H9 (cell line): Measurements from ENCODE around the gene BIK. TPM values are rescaled to one million over a fixed set of nuclear protein-coding genes. Genes with fewer than 3 reads are reported as not detected.

ENCODE experiments used
- DNase-seq: peaks from one replicate; pipeline ENCODE4 v3.0.0-alpha.2; 2017
- H2AFZ ChIP-seq: one replicate; pipeline ENCODE4 v1.6.1; 2013; ENCODE audit warnings: mild to moderate bottlenecking, low read length, control low read depth, moderate library complexity
- H2AK5ac ChIP-seq: 2 replicates; pipeline ENCODE4 v1.6.1; 2013; ENCODE audit warnings: low read length, control low read depth, mixed read lengths; ENCODE audit not compliant: insufficient read length
- H2BK120ac ChIP-seq: one replicate; pipeline ENCODE4 v1.6.1; 2013; ENCODE audit warnings: low read depth, mild to moderate bottlenecking, low read length, control low read depth, inconsistent platforms; ENCODE audit not compliant: poor library complexity, severe bottlenecking
- H2BK12ac ChIP-seq: 2 replicates; pipeline ENCODE4 v1.6.1; 2013; ENCODE audit warnings: low read length, control low read depth, mixed read lengths, low read depth; ENCODE audit not compliant: insufficient read length
- H2BK15ac ChIP-seq: 2 replicates; pipeline ENCODE4 v1.6.1; 2013; ENCODE audit warnings: low read depth, low read length, control low read depth
- H2BK20ac ChIP-seq: one replicate; pipeline ENCODE4 v1.6.1; 2013; ENCODE audit warnings: low read depth, mild to moderate bottlenecking, low read length, control low read depth, inconsistent platforms; ENCODE audit not compliant: poor library complexity, severe bottlenecking
- H2BK5ac ChIP-seq: 2 replicates; pipeline ENCODE4 v1.6.1; 2013; ENCODE audit warnings: low read length, control low read depth, mixed read lengths; ENCODE audit not compliant: insufficient read length
- H3K14ac ChIP-seq: 2 replicates; pipeline ENCODE4 v1.6.1; 2013; ENCODE audit warnings: low read length, control low read depth; ENCODE audit not compliant: insufficient read depth
- H3K18ac ChIP-seq: 2 replicates; pipeline ENCODE4 v1.6.1; 2013; ENCODE audit warnings: low read depth, mild to moderate bottlenecking, mixed read lengths, low read length, control low read depth; ENCODE audit not compliant: insufficient read length
- H3K23ac ChIP-seq: 2 replicates; pipeline ENCODE4 v1.6.1; 2013; ENCODE audit warnings: low read length, control low read depth, mixed read lengths, low read depth; ENCODE audit not compliant: insufficient read length
- H3K23me2 ChIP-seq: 2 replicates; pipeline ENCODE4 v1.6.1; 2013; ENCODE audit warnings: low read depth, mild to moderate bottlenecking, mixed read lengths, low read length, control low read depth; ENCODE audit not compliant: insufficient read length, poor library complexity, severe bottlenecking
- H3K27ac ChIP-seq: 2 replicates; pipeline ENCODE4 v1.5.1; 2013; ENCODE audit warnings: low read length, control low read depth, mixed read lengths, low read depth; ENCODE audit not compliant: insufficient read length
- H3K27me3 ChIP-seq: 2 replicates; pipeline ENCODE4 v1.6.1; 2013; ENCODE audit warnings: low read length, control low read depth, inconsistent platforms; ENCODE audit not compliant: insufficient read depth
- H3K4ac ChIP-seq: 2 replicates; pipeline ENCODE4 v1.6.1; 2013; ENCODE audit warnings: low read depth, mild to moderate bottlenecking, control low read depth, inconsistent platforms, low read length, moderate library complexity
- H3K4me1 ChIP-seq: 2 replicates; pipeline ENCODE4 v1.6.1; 2013; ENCODE audit warnings: low read length, control low read depth, inconsistent platforms; ENCODE audit not compliant: insufficient read depth
- H3K4me2 ChIP-seq: 2 replicates; pipeline ENCODE4 v1.6.1; 2013; ENCODE audit warnings: low read length, control low read depth, mixed read lengths; ENCODE audit not compliant: insufficient read length, insufficient read depth
- H3K56ac ChIP-seq: 2 replicates; pipeline ENCODE4 v1.6.1; 2013; ENCODE audit warnings: low read depth, mild to moderate bottlenecking, mixed read lengths, low read length, control low read depth; ENCODE audit not compliant: insufficient read length
- H3K79me1 ChIP-seq: 2 replicates; pipeline ENCODE4 v1.6.1; 2013; ENCODE audit warnings: low read depth, mild to moderate bottlenecking, moderate library complexity, low read length, control low read depth, inconsistent platforms; ENCODE audit not compliant: insufficient read depth, poor library complexity, severe bottlenecking
- H3K79me2 ChIP-seq: 2 replicates; pipeline ENCODE4 v1.6.1; 2013; ENCODE audit warnings: low read length, control low read depth, inconsistent platforms; ENCODE audit not compliant: insufficient read depth
- H3K9ac ChIP-seq: 2 replicates; pipeline ENCODE4 v1.6.1; 2013; ENCODE audit warnings: low read length, control low read depth, mixed read lengths; ENCODE audit not compliant: insufficient read length; ENCODE audit errors: extremely low read depth
- H3K9me3 ChIP-seq: one replicate; pipeline ENCODE4 v1.6.1; 2013; ENCODE audit warnings: low read depth, low read length, inconsistent platforms; ENCODE audit not compliant: control insufficient read depth
- H3T11ph ChIP-seq: one replicate; pipeline ENCODE4 v1.6.1; 2013; ENCODE audit warnings: mild to moderate bottlenecking, low read length, control low read depth, inconsistent platforms
- H4K20me1 ChIP-seq: one replicate; pipeline ENCODE4 v1.6.1; 2013; ENCODE audit not compliant: control insufficient read depth, insufficient read length, insufficient read depth
- H4K5ac ChIP-seq: 2 replicates; pipeline ENCODE4 v1.6.1; 2013; ENCODE audit warnings: low read depth, mild to moderate bottlenecking, mixed read lengths, low read length, control low read depth; ENCODE audit not compliant: insufficient read length
- H4K8ac ChIP-seq: replicated peaks from 2 replicates; pipeline ENCODE4 v1.6.1; 2013; ENCODE audit warnings: low read length, control low read depth, mixed read lengths, low read depth; ENCODE audit not compliant: insufficient read length
- H4K91ac ChIP-seq: 2 replicates; pipeline ENCODE4 v1.6.1; 2013; ENCODE audit warnings: low read depth, mild to moderate bottlenecking, moderate library complexity, mixed read lengths, low read length, control low read depth; ENCODE audit not compliant: insufficient read length
- H3K27ac Mint-ChIP-seq, 3 experiments: 2 replicates in 2 of 3; 3 replicates in 1 of 3; pipeline ENCODE4 v1.8.0; 2020 to 2021; ENCODE audit warnings: mixed read lengths in 3 of 3, mild to moderate bottlenecking in 1 of 3, moderate library complexity in 1 of 3
- H3K27me3 Mint-ChIP-seq: 2 replicates; pipeline ENCODE4 v1.8.0; 2021; ENCODE audit warnings: low read depth, mild to moderate bottlenecking, moderate library complexity, mixed read lengths
- H3K36me3 Mint-ChIP-seq, 3 experiments: 2 replicates in 2 of 3; 3 replicates in 1 of 3; pipeline ENCODE4 v1.8.0; 2020 to 2021; ENCODE audit warnings: low read depth in 3 of 3, mixed read lengths in 3 of 3; ENCODE audit not compliant: insufficient read depth in 1 of 3
- H3K4me1 Mint-ChIP-seq, 2 experiments: 2 replicates each; pipeline ENCODE4 v1.8.0; 2020; ENCODE audit warnings: mixed read lengths in 2 of 2
- H3K4me3 Mint-ChIP-seq, 2 experiments: 2 replicates in 1 of 2; 3 replicates in 1 of 2; pipeline ENCODE4 v1.8.0; 2020 to 2021; ENCODE audit warnings: mild to moderate bottlenecking in 2 of 2, mixed read lengths in 2 of 2, moderate library complexity in 1 of 2
- H3K9me3 Mint-ChIP-seq, 2 experiments: 2 replicates in 1 of 2; 3 replicates in 1 of 2; pipeline ENCODE4 v1.8.0; 2020; ENCODE audit warnings: mild to moderate bottlenecking in 2 of 2, mixed read lengths in 2 of 2, moderate library complexity in 1 of 2
- WGBS: extraction: QIAGEN DNeasy Blood & Tissue Kit; methylation state at CpG from one replicate; pipeline ENCODE4 v1.1.7; 2013; ENCODE audit warnings: missing lambda C conversion rate, low lambda C conversion rate, mixed read lengths; ENCODE audit not compliant: insufficient read length; ENCODE audit errors: extremely low coverage; 5-methylcytosine and 5-hydroxymethylcytosine counted together
- total RNA-seq: library from RNA; stranded (reverse); gene quantifications from 2 replicates; pipeline ENCODE4 v1.2.1, GENCODE V29; 2021
- TF ChIP-seq, protein P1 (sequence below): fragments of 200-600 bp; sonication (generic); conservative IDR thresholded peaks from 3 replicates; pipeline ENCODE4 v1.8.0; 2021; ENCODE audit warnings: antibody characterized with exemption, mild to moderate bottlenecking

BIK gene
- total RNA-seq, 1 experiment from 2014 or later, result 8.3 TPM

DNA sequence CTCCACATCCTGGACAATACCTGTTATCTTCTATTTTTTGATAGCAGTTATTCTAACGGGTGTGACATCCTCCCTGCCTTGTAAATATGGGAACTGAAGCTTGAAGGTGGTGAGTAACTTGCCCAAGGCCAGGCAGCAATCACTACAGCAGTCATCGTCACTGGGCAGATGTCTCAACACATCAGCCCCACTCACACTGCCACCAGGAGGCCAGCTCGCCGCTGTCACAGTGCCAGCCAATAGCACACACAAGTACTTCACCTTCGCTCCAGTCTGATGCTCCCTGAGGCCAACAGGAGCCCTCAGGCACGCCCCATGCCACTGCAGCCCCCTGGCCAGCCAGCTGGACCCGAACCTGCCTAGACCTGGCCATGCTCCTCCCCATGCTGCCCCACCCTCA lies 16.5 kb upstream of the BIK start:
- H3K36me3 Mint-ChIP-seq, result peaks cover 5 to 13% (median 7%) of the 10 kb centered on the region in 3 experiments
- Histone ChIP-seq H4K20me1 (no peaks in the 10 kb centered on the region), H3K56ac (no peak overlapping the region), H3K27ac (no peak overlapping the region), H3K27me3 (no peaks in the 10 kb centered on the region), H3K23ac (no peak overlapping the region), H3K23me2 (no peaks in the 10 kb centered on the region), H4K5ac (no peak overlapping the region), H2BK120ac (no peak overlapping the region), H2BK5ac (no peak overlapping the region), H3T11ph (no peak overlapping the region), H3K18ac (no peak overlapping the region), H2AK5ac (no peak overlapping the region), H3K4me2 (no peak overlapping the region), H2BK15ac (no peak overlapping the region), H3K4me1 (no peaks in the 10 kb centered on the region), H2AFZ (no peak overlapping the region), H3K9me3 (no peaks in the 10 kb centered on the region), H2BK12ac (no peak overlapping the region), H4K8ac (no peak overlapping the region), H3K9ac (no peak overlapping the region), H3K4ac (no peak overlapping the region), H3K14ac (no peak overlapping the region), H4K91ac (no peak overlapping the region), H3K79me2 (no peaks in the 10 kb centered on the region), H3K79me1 (no peaks in the 10 kb centered on the region), H2BK20ac (no peak overlapping the region)
- peak; percentile 57 for DNase-seq
- WGBS, result no CpG with 5 or more reads among the region's 7 CpGs
- H3K27ac Mint-ChIP-seq, result no peak overlapping the region; a peak in 1 of 7 replicates
- peaks cover 13 to 18% of the 10 kb centered on the region in 2 experiments for H3K9me3 Mint-ChIP-seq
- TF ChIP-seq, protein P1, sequence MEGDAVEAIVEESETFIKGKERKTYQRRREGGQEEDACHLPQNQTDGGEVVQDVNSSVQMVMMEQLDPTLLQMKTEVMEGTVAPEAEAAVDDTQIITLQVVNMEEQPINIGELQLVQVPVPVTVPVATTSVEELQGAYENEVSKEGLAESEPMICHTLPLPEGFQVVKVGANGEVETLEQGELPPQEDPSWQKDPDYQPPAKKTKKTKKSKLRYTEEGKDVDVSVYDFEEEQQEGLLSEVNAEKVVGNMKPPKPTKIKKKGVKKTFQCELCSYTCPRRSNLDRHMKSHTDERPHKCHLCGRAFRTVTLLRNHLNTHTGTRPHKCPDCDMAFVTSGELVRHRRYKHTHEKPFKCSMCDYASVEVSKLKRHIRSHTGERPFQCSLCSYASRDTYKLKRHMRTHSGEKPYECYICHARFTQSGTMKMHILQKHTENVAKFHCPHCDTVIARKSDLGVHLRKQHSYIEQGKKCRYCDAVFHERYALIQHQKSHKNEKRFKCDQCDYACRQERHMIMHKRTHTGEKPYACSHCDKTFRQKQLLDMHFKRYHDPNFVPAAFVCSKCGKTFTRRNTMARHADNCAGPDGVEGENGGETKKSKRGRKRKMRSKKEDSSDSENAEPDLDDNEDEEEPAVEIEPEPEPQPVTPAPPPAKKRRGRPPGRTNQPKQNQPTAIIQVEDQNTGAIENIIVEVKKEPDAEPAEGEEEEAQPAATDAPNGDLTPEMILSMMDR, result peak; percentile 24; the same call in 1 of the 3 replicates
- H3K4me3 Mint-ChIP-seq, result no peak overlapping the region
- H3K27me3 Mint-ChIP-seq, result peaks cover 2% of the 10 kb centered on the region; the same call in 1 of the 2 replicates
- H3K4me1 Mint-ChIP-seq, result peaks cover 2 to 21% of the 10 kb centered on the region in 2 experiments; a peak in 3 of 4 replicates
